HEK293 (cell line): Measurements from ENCODE around the gene DAZAP1.

ENCODE experiments used
- CTCF ChIP-seq: fragments of 450-650 bp; formaldehyde crosslinking; IDR thresholded peaks from 2 replicates; pipeline ENCODE4 v1.5.1; 2016; ENCODE audit warnings: missing biosample characterization, missing genetic modification characterization
- EGR2 ChIP-seq: fragments of 450-650 bp; formaldehyde crosslinking; IDR thresholded peaks from 2 replicates; pipeline ENCODE4 v1.5.1; 2016; ENCODE audit warnings: low read depth, missing biosample characterization, missing genetic modification characterization
- GLI2 ChIP-seq: fragments of 450-650 bp; formaldehyde crosslinking; IDR thresholded peaks from 2 replicates; pipeline ENCODE4; 2017; ENCODE audit warnings: missing biosample characterization, missing genetic modification characterization, low read depth, borderline replicate concordance
- HOXC10 ChIP-seq: sonication (generic); formaldehyde crosslinking; IDR thresholded peaks from 2 replicates; pipeline ENCODE4 v1.8.1; 2023; ENCODE audit warnings: mild to moderate bottlenecking, missing genetic modification reagents
- HOXD13 ChIP-seq: sonication (generic); formaldehyde crosslinking; IDR thresholded peaks from 2 replicates; pipeline ENCODE4 v1.8.0; 2022; ENCODE audit warnings: missing genetic modification reagents, borderline replicate concordance
- KLF10 ChIP-seq: fragments of 450-650 bp; IDR thresholded peaks from 2 replicates; pipeline ENCODE4 v1.5.1; 2018; ENCODE audit warnings: missing biosample characterization, mild to moderate bottlenecking, missing genetic modification characterization
- KLF16 ChIP-seq: fragments of 450-650 bp; formaldehyde crosslinking; IDR thresholded peaks from 2 replicates; pipeline ENCODE4 v1.5.1; 2017; ENCODE audit warnings: missing biosample characterization, missing genetic modification characterization
- PRDM2 ChIP-seq: fragments of 450-650 bp; formaldehyde crosslinking; IDR thresholded peaks from 2 replicates; pipeline ENCODE4 v1.5.1; 2016; ENCODE audit warnings: missing biosample characterization, missing genetic modification characterization, borderline replicate concordance
- REPIN1 ChIP-seq: fragments of 450-650 bp; formaldehyde crosslinking; IDR thresholded peaks from 2 replicates; pipeline ENCODE4 v1.5.1; 2017; ENCODE audit warnings: missing biosample characterization, missing genetic modification characterization, low read depth
- SCRT1 ChIP-seq: fragments of 450-650 bp; formaldehyde crosslinking; IDR thresholded peaks from 2 replicates; pipeline ENCODE4 v1.5.1; 2016; ENCODE audit warnings: missing biosample characterization, missing genetic modification characterization, borderline replicate concordance
- SETDB1 ChIP-seq: IDR thresholded peaks from one replicate; pipeline ENCODE4 v1.6.1; 2017; ENCODE audit warnings: mild to moderate bottlenecking, low read length, moderate library complexity, mixed read lengths; ENCODE audit not compliant: insufficient read length
- SP2 ChIP-seq: fragments of 450-650 bp; formaldehyde crosslinking; IDR thresholded peaks from 2 replicates; pipeline ENCODE4 v1.5.1; 2016; ENCODE audit warnings: missing biosample characterization, missing genetic modification characterization
- TSHZ1 ChIP-seq: fragments of 450-650 bp; formaldehyde crosslinking; IDR thresholded peaks from 2 replicates; pipeline ENCODE4 v1.5.1; 2016; ENCODE audit warnings: missing biosample characterization, missing genetic modification characterization, borderline replicate concordance
- YY2 ChIP-seq: fragments of 450-650 bp; formaldehyde crosslinking; IDR thresholded peaks from 2 replicates; pipeline ENCODE4 v1.5.1; 2016; ENCODE audit warnings: missing biosample characterization, missing genetic modification characterization
- ZIC2 ChIP-seq: fragments of 450-650 bp; formaldehyde crosslinking; IDR thresholded peaks from 2 replicates; pipeline ENCODE4 v1.5.1; 2016; ENCODE audit warnings: missing biosample characterization, missing genetic modification characterization
- ZNF155 ChIP-seq: fragments of 450-650 bp; formaldehyde crosslinking; IDR thresholded peaks from 2 replicates; pipeline ENCODE4 v1.5.1; 2016; ENCODE audit warnings: missing biosample characterization, missing genetic modification characterization
- ZNF214 ChIP-seq: fragments of 450-650 bp; formaldehyde crosslinking; IDR thresholded peaks from 2 replicates; pipeline ENCODE4 v1.5.1; 2017; ENCODE audit warnings: missing biosample characterization, mild to moderate bottlenecking, missing genetic modification characterization, borderline replicate concordance
- ZNF221 ChIP-seq: fragments of 450-650 bp; formaldehyde crosslinking; IDR thresholded peaks from 2 replicates; pipeline ENCODE4 v1.5.1; 2017; ENCODE audit warnings: missing biosample characterization, missing genetic modification characterization, borderline replicate concordance
- ZNF248 ChIP-seq: fragments of 450-650 bp; formaldehyde crosslinking; IDR thresholded peaks from 2 replicates; pipeline ENCODE4 v1.5.1; 2017; ENCODE audit warnings: missing biosample characterization, missing genetic modification characterization
- ZNF302 ChIP-seq: fragments of 450-650 bp; formaldehyde crosslinking; IDR thresholded peaks from 2 replicates; pipeline ENCODE4 v1.5.1; 2016; ENCODE audit warnings: missing biosample characterization, missing genetic modification characterization, low read depth
- ZNF341 ChIP-seq: fragments of 450-650 bp; formaldehyde crosslinking; IDR thresholded peaks from 2 replicates; pipeline ENCODE4; 2016; ENCODE audit warnings: low read depth, missing biosample characterization, missing genetic modification characterization
- ZNF623 ChIP-seq: fragments of 450-650 bp; formaldehyde crosslinking; IDR thresholded peaks from 2 replicates; pipeline ENCODE4 v1.5.1; 2016; ENCODE audit warnings: missing biosample characterization, missing genetic modification characterization
- ZNF670 ChIP-seq: fragments of 450-650 bp; formaldehyde crosslinking; IDR thresholded peaks from 2 replicates; pipeline ENCODE4 v1.5.1; 2016; ENCODE audit warnings: missing biosample characterization, missing genetic modification characterization, low read depth
- ZNF843 ChIP-seq: fragments of 450-650 bp; formaldehyde crosslinking; IDR thresholded peaks from 2 replicates; pipeline ENCODE4 v1.5.1; 2016; ENCODE audit warnings: missing biosample characterization, missing genetic modification characterization
- ZSCAN30 ChIP-seq: fragments of 450-650 bp; IDR thresholded peaks from 2 replicates; pipeline ENCODE4 v1.5.1; 2018; ENCODE audit warnings: missing biosample characterization, mild to moderate bottlenecking, missing genetic modification characterization, moderate library complexity

Gene DAZAP1

GRCh38 chr19:1438035-1438932 lies 30.9 kb downstream of the DAZAP1 start, which contains the start of gene RPS15 (continued):
- TF ChIP-seq PRDM2, result 0 out of 2 replicates have a peak, but pooled peaks have one; percentile 25
- TF ChIP-seq ZSCAN30 (tag by site-specific recombination), result 0 out of 2 replicates have a peak, but pooled peaks have one; percentile 71
- peak; percentile 56; the same call in 1 of the 2 replicates for TF ChIP-seq TSHZ1 (tag by site-specific recombination)
- TF ChIP-seq ZNF155 (tag by site-specific recombination), result no peak
- TF ChIP-seq ZNF341 (tag by site-specific recombination), result peak; percentile 58
- no peak for TF ChIP-seq SCRT1
- TF ChIP-seq ZIC2 (tag by site-specific recombination), result no peak
- peak; percentile 85 for TF ChIP-seq ZNF843
- TF ChIP-seq ZNF221 (tag by site-specific recombination), result no peak
- no peak for TF ChIP-seq ZNF214
- TF ChIP-seq KLF10 (tag by site-specific recombination), result peak; percentile 81; the same call in 1 of the 2 replicates
- no peak for TF ChIP-seq GLI2 (tag by site-specific recombination)
- peak; percentile 99 for TF ChIP-seq CTCF (tag by site-specific recombination)
- TF ChIP-seq ZNF248 (tag by site-specific recombination), result no peak
- TF ChIP-seq HOXC10 (CRISPR knock-in tag), result no peak
- no peak for TF ChIP-seq HOXD13 (CRISPR knock-in tag)
- TF ChIP-seq SETDB1, result no peak
- TF ChIP-seq ZNF302 (tag by site-specific recombination), result no peak
- TF ChIP-seq EGR2, result peak; percentile 88
- peak; percentile 97 for TF ChIP-seq KLF16
- TF ChIP-seq ZNF670 (tag by site-specific recombination), result no peak
- TF ChIP-seq ZNF623 (tag by site-specific recombination), result peak; percentile 37
- TF ChIP-seq YY2, result peak; percentile 91
- TF ChIP-seq REPIN1 (tag by site-specific recombination), result peak; percentile 67; the same call in 1 of the 2 replicates
- TF ChIP-seq SP2 (tag by site-specific recombination), result peak; percentile 93
